ENCODE results near the gene BMP3. TPM values are rescaled to one million over a fixed set of nuclear protein-coding genes. Genes with fewer than 3 reads are reported as not detected.

Gene BMP3
- total and polyA plus RNA-seq, 8 donors: 0.02 to 0.09 (median 0.04) TPM; not detected in 3

GRCh38 chr4:81040012-81040659, 9.6 kb downstream of the BMP3 start:
- ATAC-seq: peak in 3 of 4 donors; percentile 60 to 72 (median 63)
- no peaks in the 10 kb centered on the region for H3K4me1 ChIP-seq

DNA sequence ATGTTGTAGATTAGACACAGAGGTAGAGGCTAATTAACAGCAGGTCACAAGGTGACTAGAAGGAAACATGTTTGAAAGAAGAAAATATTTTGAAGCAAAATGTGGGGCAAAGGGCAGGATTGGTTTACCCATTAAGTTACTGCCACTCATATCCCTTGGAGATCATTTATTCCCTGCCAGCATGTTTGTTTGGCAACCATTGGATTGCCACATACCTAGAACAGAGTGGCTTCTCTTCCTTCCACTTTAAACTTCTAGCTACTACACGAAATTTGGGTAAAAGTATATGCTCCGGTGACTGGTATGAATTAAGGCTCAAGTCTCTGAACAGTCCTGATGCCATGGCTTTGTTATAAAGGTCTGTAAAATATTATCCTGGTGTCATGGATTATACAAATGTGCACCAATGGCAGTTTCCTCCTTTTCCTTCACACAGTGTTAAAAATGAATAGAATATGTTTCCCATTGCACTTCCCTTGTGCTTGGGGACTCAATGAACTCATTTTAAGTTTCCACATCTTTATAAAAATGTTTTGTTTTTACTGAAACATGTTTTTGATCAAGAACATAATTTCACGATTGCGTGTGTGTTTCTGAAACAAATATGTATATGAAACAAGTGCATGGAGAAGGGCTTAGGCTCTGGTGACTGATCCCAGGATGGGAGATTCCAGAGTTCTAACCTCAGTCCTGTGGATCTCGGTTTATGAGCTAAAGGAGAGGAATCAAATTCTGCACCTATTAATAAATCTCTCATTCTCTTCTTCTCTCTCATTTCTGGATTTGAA, 12.3 kb downstream of the BMP3 start:
- intact Hi-C loops (cut with DNase I): no loop called here
- no peak for TF ChIP-seq CTCF (IDR thresholded peaks at IDR 0.05)
- ATAC-seq: no peak

More at GRCh38 chr4:81040012-81040659, 9.6 kb downstream of the BMP3 start:
- peaks cover 0 to 24% (median 2%) of the 10 kb centered on the region in 4 donors for H3K27me3 ChIP-seq
- DNase-seq (no peak), FAIRE-seq (peak; percentile 23)
- H3K36me3 ChIP-seq: no peaks in the 10 kb centered on the region
- intact Hi-C loops (cut with DNase I): no loop called here
- no peak overlapping the region for H3K27ac ChIP-seq
- no peak overlapping the region for H3K4me3 ChIP-seq
- no peaks in the 10 kb centered on the region for H3K9me3 ChIP-seq
- TF ChIP-seq CTCF (IDR thresholded peaks at IDR 0.05): peak; percentile 12 to 43 (median 34)
- WGBS, 2 donors: 15 to 21% methylated on average over 4 of the region's 4 CpGs

DNA sequence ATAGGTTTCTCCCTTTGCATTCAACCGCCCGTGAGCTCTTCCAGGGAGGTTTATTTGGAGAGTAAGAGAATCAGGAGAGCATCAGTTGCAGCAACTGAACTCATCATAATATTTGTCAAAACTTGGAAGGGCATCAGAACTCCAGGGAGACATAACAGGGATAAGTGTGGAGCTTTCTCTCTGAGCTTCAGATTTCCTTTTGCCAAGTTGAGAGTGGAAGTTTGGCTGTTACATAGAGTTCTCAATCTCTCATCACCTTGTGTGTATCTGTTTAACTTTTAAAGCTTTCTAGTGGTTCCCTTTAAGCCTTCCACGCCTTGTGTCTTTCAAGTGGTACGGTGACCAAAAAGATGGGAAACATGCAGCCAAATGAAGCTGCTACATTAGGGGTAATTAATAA, 18.8 kb downstream of the BMP3 start:
- Histone ChIP-seq H3K4me1 (peaks cover 0 to 6% (median 0%) of the 10 kb centered on the region in 3 donors), H3K36me3 (no peaks in the 10 kb centered on the region), H3K4me3 (no peak overlapping the region), H3K9me3 (no peaks in the 10 kb centered on the region), H3K27me3 (peaks cover 0 to 10% (median 0%) of the 10 kb centered on the region in 4 donors), H3K27ac (no peak overlapping the region)
- DNase-seq (no peak), FAIRE-seq (no peak), ATAC-seq (no peak)
- no peak for TF ChIP-seq CTCF (IDR thresholded peaks at IDR 0.05)
- 75 to 81% methylated on average over 4 of the region's 4 CpGs for WGBS, 2 donors
- intact Hi-C loops (cut with DNase I): no loop called here

More for the DNA sequence above, 12.3 kb downstream of the BMP3 start:
- Histone ChIP-seq H3K9me3 (no peaks in the 10 kb centered on the region), H3K27me3 (peaks cover 0 to 14% (median 0%) of the 10 kb centered on the region in 4 donors), H3K4me3 (no peak overlapping the region), H3K36me3 (no peaks in the 10 kb centered on the region), H3K27ac (no peak overlapping the region), H3K4me1 (no peaks in the 10 kb centered on the region)
- FAIRE-seq (no peak), DNase-seq (no peak)
- 56 to 70% methylated on average over 5 of the region's 5 CpGs for WGBS, 2 donors

DNA sequence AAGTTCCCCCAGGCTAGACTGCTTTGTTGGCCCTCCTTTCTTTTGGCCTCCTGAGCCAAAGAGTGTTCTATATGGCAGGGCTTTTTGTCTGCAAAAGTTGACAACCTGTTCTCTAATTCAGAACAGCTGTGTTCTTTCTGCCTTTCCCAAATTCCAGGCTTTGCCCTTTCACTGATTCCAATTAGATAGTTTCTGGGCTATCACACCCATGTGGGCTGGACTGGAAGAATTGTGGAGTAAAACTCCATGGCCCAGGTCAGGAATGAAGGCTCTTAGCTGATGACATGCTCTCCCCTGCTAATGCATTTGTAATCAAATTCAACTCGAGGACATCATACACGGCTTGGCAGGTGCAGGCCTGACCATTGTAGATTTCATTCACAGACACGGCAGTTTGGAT, 19.4 kb downstream of the BMP3 start:
- Histone ChIP-seq H3K27me3 (peaks cover 0 to 4% (median 0%) of the 10 kb centered on the region in 4 donors), H3K4me1 (peaks cover 0 to 6% (median 0%) of the 10 kb centered on the region in 3 donors), H3K9me3 (no peaks in the 10 kb centered on the region), H3K4me3 (no peak overlapping the region), H3K27ac (no peak overlapping the region), H3K36me3 (no peaks in the 10 kb centered on the region)
- no peak for FAIRE-seq
- intact Hi-C loops (cut with DNase I): loop anchor here in 2 of 3 donors (5.0 to 10.0 kb wide), 2 partner anchors 675 to 688 kb away; no protein-coding TSS in a partner anchor
- no peak for TF ChIP-seq CTCF (IDR thresholded peaks at IDR 0.05)
- ATAC-seq: no peak
- WGBS, 2 donors: 27 to 40% methylated on average over 3 of the region's 3 CpGs
- no peak for DNase-seq
